HG03575 (cell line): ENCODE measurements around the gene ZNF609.
"Not testable (repeated sequence)": the region's sequence is repeated elsewhere in the genome, so short reads cannot be mapped to it uniquely, and the experiment has no call there.

Source experiments
- ATAC-seq: cut with Tn5 transposase; IDR thresholded peaks from one replicate; pipeline ENCODE4 v1.9.1; 2021; ENCODE audit not compliant: unreplicated experiment, insufficient number of reproducible peaks, low FRiP score; ENCODE audit errors: extremely low read depth

ZNF609 gene

DNA sequence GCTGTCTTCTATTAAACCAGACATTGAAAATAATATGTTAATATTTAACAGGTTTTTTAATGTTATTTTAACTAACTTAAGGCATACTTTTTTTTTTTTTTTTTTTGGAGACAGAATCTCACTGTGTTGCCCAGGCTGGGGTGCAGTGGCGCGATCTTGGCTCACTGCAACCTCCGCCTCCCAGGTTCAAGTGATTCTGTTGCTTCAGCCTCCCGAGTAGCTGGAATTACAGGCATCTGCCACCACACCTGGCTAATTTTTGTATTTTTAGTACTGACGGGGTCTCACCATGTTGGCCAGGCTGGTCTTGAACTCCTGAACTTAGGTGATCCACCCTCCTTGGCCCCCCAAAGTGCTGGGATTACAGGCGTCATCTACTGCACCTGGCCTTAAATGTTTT, 147.0 kb downstream of the ZNF609 start:
- not testable (repeated sequence) for ATAC-seq

DNA sequence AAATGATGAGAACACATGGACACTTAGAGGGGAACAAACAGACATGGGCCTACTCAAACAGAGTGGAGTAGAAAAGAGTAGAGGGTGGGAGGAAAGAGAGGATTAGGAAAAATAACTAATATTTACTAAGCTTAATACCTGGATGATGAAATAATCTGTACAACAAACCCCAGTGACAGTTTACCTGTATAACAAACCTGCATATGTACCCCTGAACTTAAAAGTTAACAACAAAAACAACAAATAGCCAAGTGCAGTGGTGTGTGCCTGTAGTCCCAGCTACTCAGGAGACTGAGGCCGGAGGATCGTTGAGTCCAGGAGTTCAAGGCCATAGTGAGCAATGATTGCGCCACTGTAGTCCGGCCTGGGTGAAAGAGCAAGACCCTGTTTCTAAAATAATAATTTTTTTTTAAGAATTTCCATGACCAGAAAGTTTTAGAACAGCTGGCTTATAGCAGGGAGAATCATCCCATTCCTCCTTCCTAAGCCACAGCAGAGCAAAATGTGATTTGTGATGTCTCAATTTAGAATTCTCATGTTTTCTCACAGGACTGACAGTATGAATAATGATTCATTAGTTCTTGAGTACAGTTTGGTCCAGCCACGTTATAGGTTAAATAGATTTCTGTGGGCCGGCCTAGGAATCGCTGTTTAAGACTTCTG, 150.0 kb downstream of the ZNF609 start:
- no peak for ATAC-seq

DNA sequence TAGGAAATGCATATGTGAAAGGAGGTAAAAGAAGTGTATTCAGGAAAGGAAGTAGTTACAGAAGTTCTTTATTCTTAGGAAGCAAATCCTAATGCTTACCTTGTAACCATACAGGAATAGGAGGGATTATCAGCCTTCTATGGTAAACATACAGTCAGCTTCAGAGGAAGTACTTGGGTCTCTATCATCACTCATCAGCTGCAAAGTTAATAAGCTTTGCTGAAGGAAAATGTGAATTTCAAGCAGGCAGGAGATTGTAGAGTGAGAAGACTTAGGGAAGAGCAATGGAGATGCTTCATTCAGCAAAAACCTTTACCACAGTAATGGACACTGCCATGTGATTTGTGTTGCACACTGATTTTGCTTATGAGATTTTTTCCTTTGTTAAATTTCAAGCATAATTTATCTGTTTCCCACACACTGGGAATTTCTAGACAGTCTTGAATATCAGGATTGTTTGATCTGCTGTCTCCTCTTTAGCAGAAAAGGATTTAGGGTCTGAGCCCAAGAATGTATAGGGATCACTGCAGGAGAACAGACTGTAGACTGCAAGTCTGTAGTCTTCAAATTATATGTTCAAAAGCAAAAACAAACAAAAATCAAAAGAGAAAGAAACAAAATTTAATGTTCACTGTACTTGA, 150.8 kb downstream of the ZNF609 start:
- ATAC-seq: no peak

DNA sequence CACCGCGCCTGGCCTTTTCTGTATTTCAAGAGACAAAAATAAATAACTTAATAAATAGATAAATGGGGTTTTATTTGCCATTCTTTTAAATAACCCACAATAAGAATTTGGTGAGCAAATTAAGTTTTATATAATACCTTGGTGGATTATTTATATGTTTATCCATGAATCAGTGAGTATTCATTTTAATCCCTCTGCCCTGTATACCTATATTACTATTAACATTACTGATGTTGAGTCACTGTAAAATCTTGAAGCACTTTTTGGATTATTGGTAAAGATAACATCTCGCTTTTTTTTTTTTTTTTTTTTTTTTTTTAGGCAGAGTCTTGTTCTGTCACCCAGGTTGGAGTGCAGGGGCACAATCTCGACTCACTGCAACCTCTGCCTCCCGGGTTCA, 154.1 kb downstream of the ZNF609 start:
- no peak for ATAC-seq

DNA sequence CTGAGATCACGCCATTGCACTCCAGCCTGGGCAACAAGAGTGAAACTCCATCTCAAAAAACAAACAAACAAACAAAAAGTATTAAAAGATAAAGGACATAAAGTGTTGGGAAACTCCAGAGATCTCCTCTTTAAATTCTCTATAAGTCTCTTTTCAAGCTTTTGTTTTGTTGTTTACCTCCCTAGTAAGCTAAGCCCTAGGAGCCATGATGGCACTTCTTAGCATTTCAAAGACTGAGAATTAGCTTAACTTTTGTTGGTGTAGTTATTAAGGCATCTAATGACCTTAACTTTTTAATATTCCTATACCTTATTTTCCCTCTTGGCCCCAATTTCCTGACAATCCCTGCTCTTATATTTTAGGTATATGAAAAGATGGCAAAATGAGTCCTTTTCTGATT, 157.3 kb downstream of the ZNF609 start:
- no peak for ATAC-seq

DNA sequence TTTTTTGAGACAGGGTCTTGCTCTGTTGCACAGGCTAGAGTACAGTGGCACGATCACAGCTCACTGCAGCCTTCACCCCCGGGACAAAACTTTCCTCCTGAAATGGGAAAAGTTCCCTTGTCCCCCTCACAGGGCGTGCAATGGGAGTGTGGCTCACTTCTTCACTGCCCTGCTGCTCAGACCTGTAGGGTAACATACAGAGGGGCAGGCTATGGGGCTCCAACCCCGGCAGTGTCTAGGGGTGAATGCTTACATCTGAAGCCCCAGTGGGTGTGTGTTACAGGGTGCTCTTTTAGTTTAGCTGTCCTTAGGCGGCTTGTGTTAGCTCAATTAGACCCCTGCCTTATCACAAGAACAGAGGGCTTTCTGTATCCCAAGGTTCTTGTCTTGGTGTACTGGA, 157.8 kb downstream of the ZNF609 start:
- ATAC-seq: no peak

DNA sequence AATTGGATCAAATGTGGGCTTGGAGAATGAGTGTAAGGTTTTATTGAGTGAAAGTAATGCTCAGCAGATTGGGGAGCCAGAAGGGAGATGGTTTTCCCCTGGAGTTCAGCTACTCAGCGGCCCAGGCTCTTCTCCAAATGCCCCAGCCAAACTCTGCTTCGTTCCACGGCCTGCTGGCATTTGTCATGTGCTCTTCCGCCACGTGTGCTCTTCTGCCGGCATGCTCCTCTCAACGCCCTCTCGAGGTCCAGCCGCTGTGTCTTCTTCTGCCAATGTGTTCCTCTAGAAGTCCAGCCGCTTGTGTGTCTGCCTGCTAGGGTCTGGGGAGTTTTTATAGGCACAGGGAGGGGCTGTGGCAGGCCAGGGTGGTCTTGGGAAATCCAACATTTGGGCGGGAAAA, 158.2 kb downstream of the ZNF609 start:
- no peak for ATAC-seq

DNA sequence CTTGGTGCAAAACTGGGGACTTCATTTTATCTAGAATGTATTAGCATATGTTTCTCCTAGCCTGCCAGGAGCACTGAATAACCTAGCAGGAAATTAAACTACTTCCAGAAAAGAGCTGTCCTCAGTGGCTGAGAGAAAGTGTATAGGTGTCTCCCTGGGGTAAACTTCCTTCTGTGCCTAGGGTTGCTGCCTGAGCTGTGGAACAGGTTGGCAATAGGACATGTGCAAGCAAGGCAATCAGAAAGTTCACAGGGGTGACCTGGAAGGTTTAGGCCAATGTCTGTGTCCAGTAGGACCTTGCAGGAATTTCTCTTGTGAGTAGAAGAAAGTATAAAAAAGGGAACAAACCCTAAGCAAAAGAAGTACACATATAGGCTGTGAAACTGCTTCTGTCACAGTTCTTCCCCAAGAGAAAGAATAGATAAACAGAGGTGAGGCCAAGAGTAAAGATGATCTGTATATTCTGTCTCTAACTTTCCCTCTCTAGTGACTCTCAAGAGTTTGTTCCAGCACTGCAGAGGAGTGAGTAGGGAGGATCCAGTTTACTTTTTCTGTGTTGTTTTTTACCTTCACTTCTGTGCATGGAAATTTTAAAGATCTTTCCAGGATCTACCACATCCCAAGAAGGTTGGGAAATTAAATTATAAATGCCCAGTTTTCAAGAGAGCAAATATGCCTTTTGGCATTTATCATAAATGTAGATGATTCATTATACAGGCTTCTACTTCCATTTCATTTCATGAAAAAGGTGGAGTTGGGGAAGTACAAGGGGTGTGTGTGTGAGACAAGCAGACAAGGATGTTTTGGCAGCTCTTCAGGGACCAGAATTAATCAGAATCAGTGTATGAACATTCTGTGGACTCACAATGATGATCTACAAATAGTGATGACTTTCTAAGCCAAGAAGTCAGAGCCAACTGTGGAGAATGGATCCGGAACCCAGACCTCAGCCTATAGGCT, 159.8 kb downstream of the ZNF609 start:
- ATAC-seq: no peak

DNA sequence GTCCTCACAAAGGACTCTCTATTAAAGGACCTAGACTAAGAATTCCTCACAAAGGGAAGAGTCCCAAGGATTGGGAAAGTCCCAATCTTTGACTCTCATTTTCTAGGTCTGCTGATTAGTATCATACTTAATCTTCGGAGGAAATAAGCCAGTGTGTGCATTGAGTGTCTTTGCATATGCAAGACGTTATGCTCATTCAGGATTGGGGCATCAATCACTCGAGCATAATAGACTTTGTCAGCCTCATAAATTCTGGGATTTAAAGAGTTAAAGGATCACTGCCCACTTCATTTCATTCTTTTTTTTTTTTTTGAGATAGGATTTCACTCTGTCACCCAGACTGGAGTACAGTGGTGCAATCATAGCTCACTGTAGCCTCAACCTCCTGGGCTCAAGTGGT, 160.7 kb downstream of the ZNF609 start:
- ATAC-seq: no peak

DNA sequence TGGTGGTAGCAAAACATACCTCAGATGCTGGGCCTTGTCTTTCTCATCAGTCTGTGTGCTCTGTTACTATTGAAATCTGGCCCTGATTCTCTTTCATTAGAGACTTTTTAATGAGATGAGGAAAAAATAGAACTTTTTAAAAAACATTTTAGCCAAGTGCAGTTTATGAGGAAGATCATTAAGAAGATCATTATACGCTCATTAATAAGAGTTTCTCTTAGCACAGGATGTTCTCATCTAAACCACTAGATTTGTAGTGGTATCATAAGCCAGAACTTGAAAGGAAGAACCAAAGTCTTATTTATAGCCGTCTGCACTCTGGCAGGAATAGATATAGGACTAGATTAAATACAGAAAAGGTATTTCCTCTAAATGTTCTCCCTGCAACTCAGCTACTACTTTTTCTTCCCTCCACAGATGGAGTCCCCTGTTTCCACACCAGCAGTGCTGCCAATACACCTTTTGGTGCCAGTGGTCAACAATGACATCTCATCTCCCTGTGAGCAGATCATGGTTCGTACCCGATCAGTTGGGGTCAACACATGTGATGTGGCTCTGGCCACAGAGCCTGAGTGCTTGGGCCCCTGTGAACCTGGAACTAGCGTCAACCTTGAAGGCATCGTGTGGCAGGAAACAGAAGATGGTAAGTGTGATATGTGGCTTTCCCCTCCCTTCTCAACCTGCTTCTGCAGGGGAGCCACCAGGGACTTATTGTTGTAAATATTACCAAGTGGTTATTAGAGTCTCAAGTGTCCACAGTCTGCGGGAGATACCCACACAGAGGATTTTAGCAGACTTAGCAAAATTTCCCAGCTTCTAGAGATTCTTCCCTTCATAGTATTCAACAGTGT, 162.3 kb downstream of the ZNF609 start:
- no peak for ATAC-seq

DNA sequence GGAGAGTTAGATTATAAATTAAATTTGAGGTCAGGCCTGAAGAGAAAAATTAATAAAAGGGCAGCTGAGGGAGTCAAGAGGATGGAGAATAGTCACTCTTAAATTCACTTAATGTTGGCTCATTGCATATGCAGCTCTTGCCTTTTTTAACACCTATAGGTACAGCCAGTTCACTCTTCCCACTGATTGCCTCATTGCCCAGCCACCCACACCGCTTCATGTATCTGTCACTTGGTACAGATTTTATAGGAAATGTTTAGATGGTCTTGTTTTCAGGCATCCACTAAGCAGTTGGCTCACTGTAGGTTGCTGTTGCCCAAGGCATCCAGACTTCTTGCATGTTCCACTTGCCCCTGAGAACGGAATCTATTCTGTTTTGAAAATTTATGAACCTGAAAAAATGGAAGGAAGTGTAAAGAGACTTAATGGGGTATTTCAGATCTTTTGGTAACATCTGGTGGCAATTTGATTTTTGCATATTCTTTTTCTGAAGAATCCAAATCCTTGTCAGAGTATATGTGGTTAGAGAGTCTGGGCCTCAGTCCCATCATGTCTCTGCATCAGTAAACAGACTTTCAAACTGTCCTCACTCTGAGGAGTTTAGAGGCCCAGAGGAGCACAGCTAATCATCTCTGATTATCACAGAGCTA, 163.1 kb downstream of the ZNF609 start:
- ATAC-seq: no peak

DNA sequence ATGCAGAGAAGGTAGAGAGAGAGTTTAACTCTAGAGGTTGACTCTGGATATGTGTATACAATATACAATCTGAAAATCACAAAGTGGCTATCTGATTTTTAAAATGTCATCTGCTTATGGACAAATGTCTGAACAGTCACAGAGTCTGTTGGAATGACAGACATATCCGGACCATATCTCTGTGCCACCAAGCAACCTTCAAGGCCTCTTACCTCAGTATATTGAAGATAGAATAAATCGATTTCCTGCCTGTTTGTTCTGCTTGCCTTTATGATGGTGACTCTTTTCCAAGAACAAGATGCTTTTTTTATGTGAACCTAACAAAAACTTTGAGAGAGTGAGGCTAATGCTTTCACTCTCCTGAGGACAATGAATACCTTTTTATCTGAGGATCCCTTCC, 163.9 kb downstream of the ZNF609 start:
- no peak for ATAC-seq

DNA sequence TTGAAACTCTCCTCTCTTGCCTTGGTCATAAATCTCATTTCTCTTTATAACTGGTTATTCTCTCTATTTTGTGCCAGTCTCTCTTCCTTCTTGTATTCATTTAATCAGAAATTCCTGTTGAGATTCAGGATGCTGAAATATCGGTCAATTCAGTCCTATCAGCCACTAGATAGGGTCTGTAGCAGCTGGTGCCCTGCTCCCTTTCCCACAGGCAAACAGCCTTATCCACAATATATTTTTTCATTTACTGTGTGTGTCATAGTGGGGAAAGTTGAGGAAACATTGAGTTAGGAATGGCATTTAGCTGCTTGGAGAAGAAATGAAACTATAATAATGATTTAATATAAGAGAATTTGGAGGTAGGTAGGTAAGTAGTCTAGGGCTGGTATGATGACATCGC, 168.7 kb downstream of the ZNF609 start:
- no peak for ATAC-seq

DNA sequence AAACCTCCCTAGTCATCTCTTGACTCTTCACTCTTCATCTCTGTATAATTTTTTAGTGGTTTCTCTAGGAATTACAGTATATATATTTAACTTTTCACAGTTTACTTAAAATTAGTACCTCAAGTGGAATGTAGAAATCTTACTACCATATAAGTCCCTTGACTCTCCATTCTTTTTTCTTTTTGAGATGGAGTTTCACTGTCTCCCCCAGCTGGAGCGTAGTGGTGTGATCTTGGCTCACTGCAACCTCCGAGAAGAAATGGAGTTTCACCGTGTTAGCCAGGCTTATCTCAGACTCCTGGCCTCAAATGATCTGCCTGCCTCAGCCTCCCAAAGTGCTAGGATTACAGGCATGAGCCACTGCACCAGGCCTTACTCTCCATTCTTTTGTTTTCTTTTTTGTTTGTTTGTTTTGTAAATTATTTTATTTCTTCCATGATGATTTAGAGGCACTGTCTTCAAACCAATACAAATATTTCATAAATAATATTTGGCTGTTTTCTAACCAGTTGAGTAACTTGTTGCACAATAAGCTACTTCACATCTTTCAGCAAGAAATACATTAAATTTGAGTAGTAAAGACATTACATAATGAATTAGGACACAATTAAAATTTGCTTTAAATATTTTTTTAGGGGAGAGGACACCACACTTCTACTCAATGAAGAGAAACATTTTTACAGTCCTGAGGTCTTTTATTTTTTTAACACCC, 170.2 kb downstream of the ZNF609 start:
- no peak for ATAC-seq

DNA sequence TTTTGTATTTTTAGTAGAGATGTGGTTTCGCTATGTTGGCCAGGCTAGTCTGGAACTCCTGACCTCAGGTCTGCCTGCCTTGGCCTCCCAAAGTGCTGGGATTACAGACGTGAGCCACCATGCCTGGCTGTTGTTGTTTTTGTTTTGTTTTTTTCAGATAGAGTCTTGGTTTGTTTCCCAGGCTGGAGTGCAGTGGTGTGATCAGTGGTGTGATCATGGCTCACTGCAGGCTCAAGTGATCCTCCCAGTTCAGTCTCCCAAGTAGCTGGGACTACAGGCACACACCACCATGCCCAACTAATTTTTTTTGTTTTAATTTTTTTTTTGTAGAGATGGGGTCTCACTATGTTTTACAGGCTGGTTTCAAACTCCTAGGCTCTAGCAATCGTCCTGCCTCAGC, 172.3 kb downstream of the ZNF609 start:
- not testable (repeated sequence) for ATAC-seq

DNA sequence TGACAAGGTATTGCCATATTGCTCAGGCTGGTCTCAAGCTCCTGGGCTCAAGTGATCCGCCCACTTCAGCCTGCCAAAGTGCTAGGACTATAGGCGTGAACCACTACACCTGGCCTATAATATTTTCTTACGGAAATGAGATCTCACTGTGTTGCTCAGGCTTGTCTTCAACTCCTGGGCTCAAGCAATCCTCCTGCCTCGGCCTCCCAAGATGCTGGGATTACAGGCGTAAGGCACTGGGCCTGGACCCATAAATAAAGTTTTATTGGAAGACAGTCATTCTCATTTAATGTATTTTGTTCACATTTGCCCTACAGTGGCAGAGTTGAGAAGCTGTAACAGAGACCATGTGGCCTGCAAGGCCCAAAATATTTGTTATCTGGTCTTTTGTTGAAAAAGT, 173.0 kb downstream of the ZNF609 start:
- ATAC-seq: no peak

DNA sequence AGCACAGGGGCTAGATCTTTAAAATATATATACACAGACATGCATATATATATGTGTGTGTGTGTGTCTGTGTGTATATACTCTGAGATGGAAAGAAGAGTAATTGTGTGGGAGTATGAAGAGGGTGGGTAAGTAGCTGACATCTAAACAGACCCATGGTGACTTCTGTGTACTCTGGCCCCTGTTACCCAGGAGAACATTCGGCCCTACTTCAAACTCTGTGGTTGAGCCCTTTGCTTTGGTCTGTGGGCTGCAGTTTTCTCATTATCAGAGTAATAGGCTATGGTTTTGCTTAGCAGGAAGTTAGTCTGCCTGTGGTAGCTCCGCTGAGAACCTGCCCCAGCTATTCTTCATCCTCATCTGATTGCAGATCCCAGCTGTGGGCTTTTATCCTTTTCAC, 173.6 kb downstream of the ZNF609 start:
- ATAC-seq: no peak
